Measurements from ENCODE around the gene CELF1.

Gene CELF1

DNA sequence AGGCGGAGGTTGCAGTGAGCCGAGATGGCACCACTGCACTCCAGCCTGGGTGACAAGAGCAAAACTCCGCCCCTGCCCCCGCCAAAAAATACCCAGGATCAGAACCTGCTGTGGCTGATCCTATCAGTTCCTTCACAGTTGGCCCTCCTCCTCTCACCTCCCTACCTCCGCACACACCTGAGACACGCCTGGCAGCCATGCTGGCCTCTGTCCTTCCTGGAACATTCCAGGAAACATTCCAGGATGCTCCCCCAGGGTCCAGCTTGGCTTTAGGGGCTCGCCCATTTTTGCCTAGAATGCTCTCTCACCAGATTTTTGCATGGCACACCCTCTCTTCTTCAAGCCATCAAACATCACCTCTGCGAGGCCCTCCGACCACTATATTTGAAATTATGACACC, 106.1 kb downstream of the CELF1 start:
- no peak for DNase-seq (ENCODE audit: low read depth)

DNA sequence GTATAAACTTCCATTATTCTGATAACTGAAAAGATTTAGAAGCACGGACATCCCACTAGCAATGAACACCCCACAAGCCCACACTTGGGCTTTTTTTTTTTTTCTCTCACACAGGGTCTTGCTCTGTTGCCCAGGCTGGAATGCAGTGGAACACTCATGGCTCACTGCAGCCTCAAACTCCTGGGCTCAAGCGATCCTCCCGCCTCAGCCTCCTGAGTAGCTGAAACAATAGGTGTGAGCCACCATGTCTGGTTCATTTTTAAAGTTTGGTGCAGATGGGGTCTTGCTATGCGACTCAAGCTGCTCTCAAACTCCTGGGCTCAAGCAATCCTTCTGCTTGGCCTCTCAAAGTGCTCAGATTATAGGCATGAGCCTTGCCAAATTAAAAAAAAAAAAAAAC, 107.1 kb downstream of the CELF1 start:
- DNase-seq (ENCODE audit: low read depth), result no peak

GRCh38 chr11:47443817-47444216, 109.1 kb downstream of the CELF1 start:
- DNase-seq (ENCODE audit: low read depth), result no peak

GRCh38 chr11:47443028-47443700, 109.8 kb downstream of the CELF1 start:
- DNase-seq (ENCODE audit: low read depth), result no peak

- no peak for DNase-seq (ENCODE audit: low read depth)
Observed at GRCh38 chr11:47442514-47442913, 110.4 kb downstream of the CELF1 start.

GRCh38 chr11:47441421-47441820, 111.5 kb downstream of the CELF1 start:
- no peak for DNase-seq (ENCODE audit: low read depth)

- DNase-seq (ENCODE audit: low read depth), result no peak
Observed at GRCh38 chr11:47440054-47440476, 112.9 kb downstream of the CELF1 start.

DNA sequence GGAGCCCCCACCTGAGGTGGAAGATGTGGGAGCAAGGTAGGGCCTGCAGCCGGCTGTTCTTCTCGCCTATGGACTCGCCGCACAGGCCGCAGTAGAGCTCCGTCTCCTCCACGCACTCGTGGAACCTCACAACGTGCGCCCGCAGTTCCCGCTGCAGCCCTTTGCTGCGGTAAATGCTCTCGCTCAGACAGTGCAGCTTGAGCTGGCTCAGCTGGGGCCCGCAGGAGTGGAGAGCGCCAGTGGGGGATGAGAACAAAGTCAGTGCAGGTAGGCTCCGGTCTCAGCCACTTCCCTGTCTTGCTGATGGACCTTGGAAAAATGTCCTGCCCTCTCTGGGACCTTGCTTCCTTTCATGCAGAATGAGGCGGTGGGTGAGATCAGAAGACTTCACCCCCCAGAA, 114.2 kb downstream of the CELF1 start:
- DNase-seq (ENCODE audit: low read depth), result no peak

GRCh38 chr11:47437746-47438418, 115.0 kb downstream of the CELF1 start:
- DNase-seq (ENCODE audit: low read depth), result no peak

DNA sequence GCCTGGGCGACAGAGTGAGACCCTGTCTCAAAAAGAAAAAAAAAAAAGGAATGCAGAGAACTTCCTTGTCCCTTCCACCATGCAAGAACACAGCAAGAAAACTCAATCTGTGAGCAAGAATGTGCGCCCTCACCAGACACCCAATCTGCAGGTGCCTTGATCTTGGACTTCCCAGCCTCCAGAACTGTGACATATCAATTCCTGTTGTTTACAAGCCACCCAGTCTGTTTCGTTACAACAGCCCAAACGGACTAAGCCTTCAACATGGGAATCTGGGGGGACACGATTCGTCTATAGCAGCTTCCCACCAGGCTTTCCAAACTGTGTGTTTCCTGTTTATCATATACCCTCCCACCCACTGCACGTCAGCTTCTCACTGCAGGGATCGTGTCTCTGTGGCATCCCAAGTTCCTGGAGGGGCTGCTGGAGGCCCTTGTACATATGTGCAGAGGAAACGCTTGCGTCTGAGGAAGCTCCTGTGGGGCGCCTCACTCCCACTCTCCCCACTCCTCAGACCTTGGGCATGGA, 115.7 kb downstream of the CELF1 start:
- no peak for DNase-seq (ENCODE audit: low read depth)

GRCh38 chr11:47436726-47437125, 116.2 kb downstream of the CELF1 start:
- no peak for DNase-seq (ENCODE audit: low read depth)

GRCh38 chr11:47435687-47436086, 117.2 kb downstream of the CELF1 start:
- no peak for DNase-seq (ENCODE audit: low read depth)

DNA sequence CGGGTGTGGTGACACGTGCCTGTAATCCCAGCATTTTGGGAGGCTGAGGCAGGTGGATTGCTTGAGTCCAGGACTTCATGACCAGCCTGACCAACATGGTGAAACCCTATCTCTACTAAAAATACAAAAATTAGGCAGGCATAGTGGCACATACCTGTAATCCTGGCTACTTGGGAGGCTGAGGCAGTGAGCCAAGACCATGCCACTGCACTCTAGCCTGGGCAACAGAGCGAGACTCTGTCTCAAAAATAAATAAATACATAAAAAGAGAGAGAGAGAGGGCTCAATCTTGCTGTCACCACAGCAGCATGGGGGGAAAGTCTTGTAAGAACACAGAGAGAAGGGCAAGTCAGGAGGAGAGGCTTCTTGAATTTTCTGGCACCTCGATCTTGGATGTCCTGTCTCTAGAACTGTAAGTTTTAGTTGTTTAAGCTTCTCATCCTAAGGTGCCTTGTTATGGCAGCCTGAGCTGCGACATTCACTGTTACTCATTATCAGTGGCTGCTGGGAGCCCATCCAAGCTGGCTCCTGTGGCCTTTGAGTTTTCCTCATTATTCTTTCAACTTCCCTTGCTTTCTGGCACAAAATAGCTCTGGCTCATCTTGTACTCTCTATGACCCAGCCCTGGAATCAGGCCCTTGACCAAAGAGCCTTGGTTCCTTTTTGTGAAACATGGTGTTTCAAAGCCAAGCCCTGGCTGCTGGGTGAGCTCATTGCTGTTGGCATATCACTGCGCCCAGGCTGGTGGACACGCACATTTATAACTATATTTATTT, 118.7 kb downstream of the CELF1 start:
- no peak for DNase-seq (ENCODE audit: low read depth)

DNA sequence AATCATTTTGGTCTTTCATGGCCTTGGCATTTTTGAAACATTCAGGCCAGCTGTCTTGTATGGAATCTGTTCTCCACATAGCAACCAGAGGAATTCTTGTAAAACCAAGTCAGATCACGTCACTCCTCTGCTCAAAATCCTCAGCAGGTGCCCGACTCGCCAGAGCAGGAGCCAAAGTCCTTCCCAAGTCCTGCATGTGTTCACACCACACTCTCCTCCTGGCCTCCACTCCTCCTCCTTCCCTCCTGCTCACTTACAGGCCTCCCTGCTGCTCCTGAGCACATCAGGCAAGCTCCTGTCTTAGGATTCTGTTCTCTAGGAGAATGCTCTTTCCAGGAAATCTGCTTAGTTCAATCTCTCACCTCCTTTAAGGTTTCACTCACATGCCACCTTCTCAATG, 119.8 kb downstream of the CELF1 start:
- DNase-seq (ENCODE audit: low read depth), result no peak

DNA sequence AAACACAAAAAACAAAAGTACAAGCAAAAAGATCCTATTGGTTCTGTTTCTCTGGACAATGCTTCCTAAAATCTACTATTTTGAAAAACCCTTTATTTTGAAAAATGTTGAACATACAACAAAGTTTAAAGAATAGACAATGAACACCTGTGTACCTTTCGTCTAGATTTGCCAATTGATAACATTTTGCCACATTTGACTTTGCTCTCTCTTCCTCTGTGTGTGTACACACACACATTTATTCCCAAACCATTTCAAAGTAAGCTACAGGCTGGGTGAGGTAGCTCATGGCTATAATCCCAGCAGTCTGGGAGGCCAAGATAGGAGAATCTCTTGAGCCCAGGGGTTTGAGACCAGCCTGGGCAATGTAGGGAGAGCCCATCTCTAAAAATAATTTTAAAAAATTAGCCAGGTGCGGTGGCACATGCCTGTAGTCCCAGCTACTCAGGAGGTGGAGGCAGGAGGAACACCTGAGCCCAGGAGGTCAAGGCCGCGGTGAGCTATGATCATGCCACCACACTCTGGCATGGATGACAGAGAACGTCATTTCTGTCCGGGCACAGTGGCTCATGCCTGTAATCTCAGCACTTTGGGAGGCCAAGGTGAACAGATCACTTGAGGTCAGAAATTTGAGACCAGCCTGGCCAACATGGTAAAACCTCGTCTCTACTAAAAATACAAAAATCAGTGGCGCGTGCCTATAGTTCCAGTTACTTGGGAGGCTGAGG, 121.4 kb downstream of the CELF1 start:
- no peak for DNase-seq (ENCODE audit: low read depth)

DNA sequence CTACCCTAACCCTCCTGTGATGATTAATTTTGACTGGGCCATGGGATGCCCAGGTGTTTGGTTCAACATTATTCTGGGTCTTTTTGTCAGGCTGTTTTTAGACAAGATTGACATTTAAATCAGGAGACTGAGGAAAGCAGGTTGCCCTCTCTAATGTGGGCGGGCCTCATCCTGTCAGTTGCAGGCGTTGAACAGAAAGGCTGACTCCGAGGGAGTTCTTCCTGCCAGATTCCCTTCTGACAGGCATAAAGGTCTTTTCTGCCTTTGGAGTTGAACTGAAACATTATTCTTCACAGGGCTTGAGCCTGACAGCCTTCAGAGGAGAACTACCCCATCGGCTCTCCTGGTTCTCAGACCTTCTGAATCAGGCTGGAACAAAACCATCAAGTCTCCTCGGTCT, 122.4 kb downstream of the CELF1 start:
- no peak for DNase-seq (ENCODE audit: low read depth)

- DNase-seq (ENCODE audit: low read depth), result peak; percentile 98
Observed at GRCh38 chr11:47426062-47426956, 126.6 kb downstream of the CELF1 start, which contains the start of gene PSMC3. PSMC3 (minus strand) TSS chr11:47426439; CDS start chr11:47426279, 160 bp downstream.

DNA sequence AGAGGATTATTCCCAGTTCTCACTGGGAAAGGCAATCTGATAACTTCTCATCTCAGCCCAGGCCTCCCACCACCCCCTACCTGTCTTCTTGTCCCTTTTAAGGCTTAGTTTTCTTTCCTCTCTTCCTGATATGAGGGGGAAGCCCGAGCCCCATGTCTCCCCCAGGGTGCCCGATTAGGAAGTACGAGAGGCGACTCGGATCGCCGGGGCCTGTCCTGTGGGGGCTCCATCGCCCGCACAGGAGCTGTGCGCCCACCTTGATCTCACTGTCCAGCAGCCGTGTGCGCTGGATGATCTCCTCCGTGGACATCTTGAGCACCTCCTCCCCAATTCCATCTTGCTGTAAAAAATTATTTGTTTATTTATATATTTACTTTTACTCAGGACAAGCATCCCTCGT, 127.3 kb downstream of the CELF1 start:
- no peak for DNase-seq (ENCODE audit: low read depth)

- DNase-seq (ENCODE audit: low read depth), result no peak
Observed at GRCh38 chr11:47418454-47419259, 134.3 kb downstream of the CELF1 start.

- no peak for DNase-seq (ENCODE audit: low read depth)
Observed at GRCh38 chr11:47417712-47418111, 135.2 kb downstream of the CELF1 start.
